ENCODE data around the gene ADGRD1. TPM values are rescaled to one million over a fixed set of nuclear protein-coding genes. Genes with fewer than 3 reads are reported as not detected.

Gene ADGRD1
- total and polyA plus RNA-seq, 8 donors, result 25.6 to 167 (median 33.4) TPM

DNA sequence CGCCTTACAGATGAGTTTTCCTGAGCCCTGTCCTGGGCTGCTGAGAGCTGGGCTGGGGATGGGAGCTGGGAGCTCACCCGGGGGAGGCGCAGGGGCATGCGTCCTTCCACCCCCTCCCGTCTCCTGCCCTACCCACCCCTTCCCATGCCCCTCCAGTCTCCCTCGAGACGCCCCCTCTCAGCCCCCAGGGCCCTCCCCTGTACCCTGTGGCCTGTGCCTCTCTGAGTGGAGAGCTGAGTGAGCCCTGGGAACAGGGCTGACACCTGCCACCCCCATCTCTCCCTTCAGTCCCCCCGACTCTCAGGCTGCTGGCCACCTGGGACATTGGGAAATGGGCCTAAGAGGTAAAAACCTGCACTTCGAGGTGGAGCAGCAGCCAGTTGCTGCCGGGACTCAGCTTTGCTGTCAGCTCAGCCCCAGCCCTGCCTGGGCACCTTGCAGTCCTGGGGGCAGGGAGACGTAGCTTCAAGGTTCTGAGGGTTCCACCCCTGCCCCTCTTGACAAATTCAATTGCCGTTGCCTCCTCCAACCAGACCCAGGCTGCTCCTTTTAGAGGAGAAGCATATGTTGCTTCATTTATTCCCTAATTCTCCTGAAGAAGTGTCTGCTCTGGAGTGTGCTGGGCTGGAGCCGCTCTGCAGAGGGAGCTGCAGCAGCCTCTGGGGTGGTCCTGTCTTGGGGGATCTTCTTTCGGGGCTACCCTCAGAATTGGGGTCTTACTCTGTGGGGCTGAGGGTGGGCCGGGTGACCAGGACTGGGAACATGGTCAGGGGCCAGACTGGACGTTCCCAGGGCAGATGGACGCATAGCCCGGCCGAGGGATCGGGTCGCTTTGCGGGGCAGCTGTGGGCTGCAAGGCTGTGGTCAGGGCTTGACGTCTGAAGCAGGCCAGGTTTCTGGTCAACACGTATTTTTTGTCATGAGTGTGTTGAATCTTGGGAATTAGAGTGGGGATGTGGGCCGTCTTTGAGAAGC is 141.4 kb downstream of the ADGRD1 start:
- intact Hi-C loops (cut with DNase I), result no loop called here
- DNase-seq (peak in 2 of 4 donors; percentile 19 to 60), ATAC-seq (no peak)
- Histone ChIP-seq H3K9me3 (no peaks in the 10 kb centered on the region), H3K27ac (no peak overlapping the region), H3K27me3 (no peaks in the 10 kb centered on the region), H3K36me3 (no peaks in the 10 kb centered on the region), H3K4me1 (peaks cover 0 to 6% of the 10 kb centered on the region in 2 donors), H3K4me3 (no peak overlapping the region)
- TF ChIP-seq, protein P1, sequence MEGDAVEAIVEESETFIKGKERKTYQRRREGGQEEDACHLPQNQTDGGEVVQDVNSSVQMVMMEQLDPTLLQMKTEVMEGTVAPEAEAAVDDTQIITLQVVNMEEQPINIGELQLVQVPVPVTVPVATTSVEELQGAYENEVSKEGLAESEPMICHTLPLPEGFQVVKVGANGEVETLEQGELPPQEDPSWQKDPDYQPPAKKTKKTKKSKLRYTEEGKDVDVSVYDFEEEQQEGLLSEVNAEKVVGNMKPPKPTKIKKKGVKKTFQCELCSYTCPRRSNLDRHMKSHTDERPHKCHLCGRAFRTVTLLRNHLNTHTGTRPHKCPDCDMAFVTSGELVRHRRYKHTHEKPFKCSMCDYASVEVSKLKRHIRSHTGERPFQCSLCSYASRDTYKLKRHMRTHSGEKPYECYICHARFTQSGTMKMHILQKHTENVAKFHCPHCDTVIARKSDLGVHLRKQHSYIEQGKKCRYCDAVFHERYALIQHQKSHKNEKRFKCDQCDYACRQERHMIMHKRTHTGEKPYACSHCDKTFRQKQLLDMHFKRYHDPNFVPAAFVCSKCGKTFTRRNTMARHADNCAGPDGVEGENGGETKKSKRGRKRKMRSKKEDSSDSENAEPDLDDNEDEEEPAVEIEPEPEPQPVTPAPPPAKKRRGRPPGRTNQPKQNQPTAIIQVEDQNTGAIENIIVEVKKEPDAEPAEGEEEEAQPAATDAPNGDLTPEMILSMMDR (IDR thresholded peaks at IDR 0.05), result no peak

DNA sequence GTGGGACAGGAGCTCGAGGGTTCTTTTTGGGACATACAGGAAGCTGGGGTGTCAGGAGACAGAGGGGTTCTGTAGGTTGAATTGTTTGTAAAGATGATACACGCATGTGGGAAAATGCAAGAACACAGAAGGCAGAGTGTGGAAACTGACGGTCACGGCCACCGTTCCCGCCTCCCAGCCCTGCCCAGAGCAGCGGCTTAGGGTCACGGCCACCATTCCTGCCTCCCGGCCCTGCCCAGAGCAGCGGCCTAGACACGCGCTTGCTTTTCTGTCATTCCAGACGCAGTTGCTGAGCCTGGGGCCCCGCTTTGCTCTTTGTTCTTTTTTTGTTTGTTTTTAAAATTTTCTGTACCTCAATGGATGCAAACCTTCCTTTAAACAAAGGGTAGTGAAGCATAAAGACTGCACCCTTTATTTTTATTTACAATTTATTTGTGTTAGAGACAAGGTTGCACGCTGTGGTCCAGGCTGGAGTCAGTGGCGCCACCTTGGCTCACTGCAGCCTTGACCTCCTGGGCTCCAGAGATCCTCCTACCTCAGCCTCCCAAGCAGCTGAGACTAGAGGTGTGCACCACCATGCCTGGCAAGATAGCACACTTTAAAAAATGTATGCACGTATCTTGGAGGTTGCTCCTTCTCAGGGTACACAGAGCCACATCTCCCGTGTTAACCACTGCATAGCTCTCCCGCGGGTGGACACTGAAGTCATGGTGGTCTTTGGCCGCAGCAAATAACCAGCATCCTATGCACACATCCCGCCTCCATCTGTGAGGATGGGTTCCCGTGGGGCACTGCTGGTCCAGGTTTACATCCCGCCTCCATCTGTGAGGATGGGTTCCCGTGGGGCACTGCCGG is 142.3 kb downstream of the ADGRD1 start:
- no peak overlapping the region for H3K27ac ChIP-seq
- ATAC-seq (no peak), DNase-seq (peak in 2 of 4 donors; percentile 19 to 45)
- H3K27me3 ChIP-seq, result no peaks in the 10 kb centered on the region
- no peaks in the 10 kb centered on the region for H3K36me3 ChIP-seq
- no peak overlapping the region for H3K4me3 ChIP-seq
- intact Hi-C loops (cut with DNase I), result no loop called here
- no peaks in the 10 kb centered on the region for H3K9me3 ChIP-seq
- H3K4me1 ChIP-seq, result peaks cover 0 to 6% of the 10 kb centered on the region in 2 donors
- TF ChIP-seq, protein P1 (IDR thresholded peaks at IDR 0.05), result no peak

DNA sequence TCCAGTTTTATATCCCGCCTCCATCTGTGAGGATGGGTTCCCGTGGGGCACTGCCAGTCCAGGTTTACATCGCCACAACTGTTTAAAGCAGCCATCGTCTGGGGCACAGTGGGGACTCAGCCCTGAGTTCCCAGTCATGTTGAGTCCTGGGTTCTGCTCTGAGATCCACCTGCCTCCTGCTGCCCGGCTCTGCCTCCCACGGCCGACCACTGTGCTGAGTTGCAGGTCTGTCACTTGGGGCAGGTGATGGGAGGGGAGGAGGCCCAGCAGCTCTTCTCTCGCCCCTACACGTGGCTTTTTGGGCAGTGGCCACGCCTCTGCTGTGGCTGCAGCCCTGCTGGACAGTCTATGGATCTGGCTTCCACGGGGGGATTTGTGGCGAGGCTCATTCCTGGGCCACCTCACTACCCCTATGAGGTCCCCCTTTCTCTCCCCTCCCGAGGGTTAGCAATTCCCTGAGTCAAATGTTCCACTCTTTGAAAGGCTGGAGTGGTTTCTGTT is 143.0 kb downstream of the ADGRD1 start:
- ATAC-seq, result no peak

DNA sequence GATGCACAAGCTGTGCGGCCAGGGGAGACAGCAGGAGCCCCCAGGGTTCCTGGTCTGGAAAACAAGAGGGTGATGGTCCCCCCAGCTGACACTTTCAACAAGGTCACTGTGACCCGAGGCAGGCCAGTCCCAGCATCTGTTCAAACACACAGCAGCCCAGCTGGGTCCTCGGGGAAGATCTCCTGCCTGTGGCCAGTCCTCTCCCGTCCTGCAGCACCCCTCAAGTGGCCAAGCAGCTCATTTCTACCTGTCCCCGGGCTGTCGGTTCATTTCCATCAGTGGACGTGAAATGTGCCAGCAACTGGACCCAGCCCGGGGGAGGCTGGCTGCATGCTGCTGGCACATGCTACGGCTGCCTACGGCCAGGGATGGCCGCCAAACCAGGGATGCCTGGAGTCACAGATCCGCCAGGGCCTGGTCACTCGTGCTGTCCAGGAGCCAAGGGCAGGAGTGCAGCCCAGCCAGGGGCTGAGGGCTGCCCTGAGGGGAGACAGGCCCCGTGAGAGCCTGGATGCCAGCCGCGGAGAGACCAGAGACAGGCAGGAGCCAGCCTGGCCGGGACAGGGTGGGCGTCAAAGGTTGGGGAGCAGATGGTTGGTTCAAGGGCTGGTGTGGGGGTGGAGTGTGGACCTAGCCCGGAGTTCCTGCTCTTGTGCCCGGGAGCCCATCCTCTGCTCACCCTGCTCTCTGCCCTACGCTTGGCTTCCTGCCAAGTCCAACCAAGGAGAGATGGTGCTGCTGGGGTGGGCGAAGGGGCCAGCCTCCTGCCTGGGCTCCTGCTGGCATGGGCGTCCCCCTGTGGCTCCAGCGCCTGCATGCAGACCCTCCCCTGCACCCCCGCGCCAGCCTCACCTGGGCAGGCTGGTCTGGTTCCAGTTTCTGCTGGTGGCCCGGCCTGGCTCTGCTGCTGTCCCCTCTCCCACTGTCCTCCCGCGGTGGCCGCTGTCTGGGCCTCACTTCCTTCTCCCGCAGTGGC is 143.8 kb downstream of the ADGRD1 start:
- ATAC-seq (no peak), DNase-seq (peak in 2 of 4 donors; percentile 22 to 72)
- H3K9me3 ChIP-seq, result no peaks in the 10 kb centered on the region
- TF ChIP-seq, protein P1 (IDR thresholded peaks at IDR 0.05), result no peak
- no peak overlapping the region for H3K27ac ChIP-seq
- no peaks in the 10 kb centered on the region for H3K36me3 ChIP-seq
- intact Hi-C loops (cut with DNase I), result no loop called here
- H3K4me3 ChIP-seq, result no peak overlapping the region
- peaks cover 0 to 11% of the 10 kb centered on the region in 2 donors for H3K4me1 ChIP-seq
- H3K27me3 ChIP-seq, result no peaks in the 10 kb centered on the region

More for the DNA sequence above, 143.0 kb downstream of the ADGRD1 start:
- Histone ChIP-seq H3K9me3 (no peaks in the 10 kb centered on the region), H3K4me1 (peaks cover 0 to 6% of the 10 kb centered on the region in 2 donors), H3K4me3 (no peak overlapping the region), H3K27ac (no peak overlapping the region), H3K36me3 (no peaks in the 10 kb centered on the region), H3K27me3 (no peaks in the 10 kb centered on the region)
- DNase-seq, result peak in 2 of 4 donors; percentile 21 to 47
- intact Hi-C loops (cut with DNase I), result no loop called here
- TF ChIP-seq, protein P1 (IDR thresholded peaks at IDR 0.05), result no peak

Data from left lung (tissue), 10 donors.